Hepatocyte (in vitro differentiated cells): Measurements from ENCODE around the gene OCEL1. TPM values are rescaled to one million over a fixed set of nuclear protein-coding genes. Genes with fewer than 3 reads are reported as not detected.
A peak's percentile ranks its signal among the peaks of the same experiment; 100 is the strongest.

Experiments
- DNase-seq: peaks from one replicate; pipeline ENCODE4 v3.0.0-alpha.2; 2016; ENCODE audit warnings: low spot score
- H2AFZ ChIP-seq: fragments of 200-600 bp; sonication (generic); 2 replicates; pipeline ENCODE4 v1.6.0; 2016; ENCODE audit warnings: antibody characterized with exemption, mild to moderate bottlenecking
- H3K27ac ChIP-seq: fragments of 200-600 bp; sonication (generic); 2 replicates; pipeline ENCODE4 v1.5.1; 2016; ENCODE audit warnings: mild to moderate bottlenecking
- H3K27me3 ChIP-seq: fragments of 200-600 bp; sonication (generic); 2 replicates; pipeline ENCODE4 v1.6.1; 2016
- H3K36me3 ChIP-seq: fragments of 200-600 bp; sonication (generic); replicated peaks from 2 replicates; pipeline ENCODE4 v1.5.1; 2016; ENCODE audit warnings: low read depth; ENCODE audit not compliant: insufficient read depth
- H3K4me1 ChIP-seq: fragments of 200-600 bp; sonication (generic); 2 replicates; pipeline ENCODE4 v1.5.1; 2016; ENCODE audit warnings: mild to moderate bottlenecking, moderate library complexity; ENCODE audit not compliant: insufficient read depth
- H3K4me2 ChIP-seq: fragments of 200-600 bp; sonication (generic); 2 replicates; pipeline ENCODE4 v1.6.0; 2016
- H3K4me3 ChIP-seq: fragments of 200-600 bp; sonication (generic); 2 replicates; pipeline ENCODE4 v1.5.1; 2016; ENCODE audit warnings: mild to moderate bottlenecking
- H3K79me2 ChIP-seq: fragments of 200-600 bp; sonication (generic); 2 replicates; pipeline ENCODE4 v1.6.0; 2017; ENCODE audit warnings: mild to moderate bottlenecking
- H3K9me2 ChIP-seq: fragments of 200-600 bp; sonication (generic); replicated peaks from 2 replicates; pipeline ENCODE4 v1.6.0; 2017; ENCODE audit warnings: mild to moderate bottlenecking; ENCODE audit not compliant: insufficient read depth
- H3K9me3 ChIP-seq: fragments of 200-600 bp; sonication (generic); 2 replicates; pipeline ENCODE4 v1.5.1; 2016; ENCODE audit warnings: low read depth, mild to moderate bottlenecking
- H4K20me1 ChIP-seq: fragments of 200-600 bp; sonication (generic); 2 replicates; pipeline ENCODE4 v1.6.0; 2016; ENCODE audit warnings: mild to moderate bottlenecking; ENCODE audit not compliant: insufficient read depth, poor library complexity, severe bottlenecking
- CTCF ChIP-seq: fragments of 200-600 bp; sonication (generic); IDR thresholded peaks from 2 replicates; pipeline ENCODE4 v1.5.1; 2016; ENCODE audit warnings: antibody characterized with exemption, mild to moderate bottlenecking; ENCODE audit not compliant: poor library complexity
- EZH2 ChIP-seq: fragments of 200-600 bp; sonication (generic); IDR thresholded peaks from 2 replicates; pipeline ENCODE4 v1.6.1; 2016; ENCODE audit warnings: antibody characterized with exemption, mild to moderate bottlenecking, borderline replicate concordance
- EZH2phosphoT487 ChIP-seq: fragments of 200-600 bp; sonication (generic); IDR thresholded peaks from one replicate; pipeline ENCODE4 v1.6.1; 2018; ENCODE audit warnings: antibody characterized with exemption, mild to moderate bottlenecking, low read depth, moderate library complexity; ENCODE audit not compliant: unreplicated experiment, severe bottlenecking
- WGBS: methylation state at CpG from one replicate; pipeline ENCODE4 v1.1.6; 2016; ENCODE audit warnings: low lambda C conversion rate; ENCODE audit errors: missing lambda C conversion rate; 5-methylcytosine and 5-hydroxymethylcytosine counted together
- polyA plus RNA-seq: library from polyadenylated mRNA; unstranded; fragments of >200 nt; fragmentation: Nextera tagmentation; extraction: Ambion mirVana; gene quantifications from 2 replicates; pipeline ENCODE4 v1.2.1, GENCODE V29; 2016
- total RNA-seq: library from RNA; depleted of rRNA; stranded (reverse); fragments of >200 nt; gene quantifications from 2 replicates; pipeline ENCODE4 v1.2.3, GENCODE V29; 2014

OCEL1 gene
- total and polyA plus RNA-seq, 2 experiments from 2014 or later = 9.5 to 47.7 TPM

GRCh38 chr19:17214508-17215126 is 11.4 kb upstream of the OCEL1 start:
- Histone ChIP-seq H3K9me2 (no peaks in the 10 kb centered on the region), H3K9me3 (no peaks in the 10 kb centered on the region), H3K27me3 (no peaks in the 10 kb centered on the region), H3K27ac (peak overlapping the region; percentile 95), H3K36me3 (no peaks in the 10 kb centered on the region), H3K4me1 (peaks cover 6% of the 10 kb centered on the region), H3K4me3 (peak overlapping the region; percentile 69), H2AFZ (peak overlapping the region; percentile 86), H3K4me2 (peak overlapping the region; percentile 76), H3K79me2 (peaks cover 12% of the 10 kb centered on the region), H4K20me1 (no peaks in the 10 kb centered on the region)
- 40% methylated on average over 16 of the region's 16 CpGs for WGBS
- DNase-seq = peak; percentile 3
- no peak for TF ChIP-seq EZH2phosphoT487
- TF ChIP-seq EZH2 = no peak
- TF ChIP-seq CTCF = no peak

GRCh38 chr19:17215127-17215971 is 10.7 kb upstream of the OCEL1 start, which contains the start of gene USE1:
Gene USE1 (plus strand): TSS chr19:17215357. CDS start chr19:17215406, 49 bp downstream.
- H3K9me2 ChIP-seq = no peaks in the 10 kb centered on the region
- H2AFZ ChIP-seq = peak within 1 kb of the TSS; percentile 86
- H3K79me2 ChIP-seq = peaks cover 12% of the 10 kb centered on the region
- no peaks in the 10 kb centered on the region for H4K20me1 ChIP-seq
- peak within 1 kb of the TSS; percentile 69 for H3K4me3 ChIP-seq
- H3K36me3 ChIP-seq = no peaks in the 10 kb centered on the region
- H3K9me3 ChIP-seq = no peaks in the 10 kb centered on the region
- H3K27me3 ChIP-seq = no peaks in the 10 kb centered on the region
- peak; percentile 94 for DNase-seq
- TF ChIP-seq CTCF = no peak
- no peak for TF ChIP-seq EZH2
- TF ChIP-seq EZH2phosphoT487 = no peak
- H3K4me1 ChIP-seq = peaks cover 6% of the 10 kb centered on the region
- peak within 1 kb of the TSS; percentile 76 for H3K4me2 ChIP-seq
- 5% methylated on average over 45 of the region's 56 CpGs for WGBS
- peak within 1 kb of the TSS; percentile 95 for H3K27ac ChIP-seq

GRCh38 chr19:17216058-17216670 is 9.9 kb upstream of the OCEL1 start:
- Histone ChIP-seq H3K9me2 (no peaks in the 10 kb centered on the region), H3K4me3 (no peak overlapping the region), H3K4me1 (peaks cover 6% of the 10 kb centered on the region), H3K4me2 (peak overlapping the region; percentile 76), H4K20me1 (no peaks in the 10 kb centered on the region), H3K79me2 (peaks cover 12% of the 10 kb centered on the region), H3K27ac (peak overlapping the region; percentile 95), H2AFZ (peak overlapping the region; percentile 86), H3K36me3 (no peaks in the 10 kb centered on the region), H3K27me3 (no peaks in the 10 kb centered on the region), H3K9me3 (no peaks in the 10 kb centered on the region)
- whole genome bisulfite sequencing = 98% methylated on average over 13 of the region's 13 CpGs
- TF ChIP-seq EZH2 (no peak), CTCF (no peak), EZH2phosphoT487 (no peak)
- no peak for DNase-seq
